Right ventricle myocardium inferior (tissue), 1 donor: ENCODE measurements around the gene AMOTL1. TPM values are rescaled to one million over a fixed set of nuclear protein-coding genes. Genes with fewer than 3 reads are reported as not detected.
"Not testable (repeated sequence)": the region's sequence is repeated elsewhere in the genome, so short reads cannot be mapped to it uniquely, and the experiment has no call there.

Experiments used
- ATAC-seq: fragments of 200-7000 bp; cut with Tn5 transposase; one replicate; pipeline ENCODE4 v1.9.1; 2020; ENCODE audit warnings: mild to moderate bottlenecking, moderate library complexity
- DNase-seq: peaks from one replicate; pipeline ENCODE4 v3.0.0; 2021; ENCODE audit errors: missing footprints
- intact Hi-C: fragments of 100-400 bp; cut with DNase I; formaldehyde crosslinking; loops from one replicate; pipeline ENCODE4 v1.11.0; 2022
- total RNA-seq: library from RNA; stranded (reverse); fragmentation: NEBNext Ultra II Directional; extraction: Animal tissue kit (Norgen Biotek cat#: 25700); gene quantifications from one replicate; pipeline ENCODE4 v1.2.1, GENCODE V29; 2021
- donor health status: DM: no; HTN: yes; CAD: no; lungs with severe emphysema.

Gene AMOTL1
- total RNA-seq, 1 donor from 2014 or later = 53.5 TPM

DNA sequence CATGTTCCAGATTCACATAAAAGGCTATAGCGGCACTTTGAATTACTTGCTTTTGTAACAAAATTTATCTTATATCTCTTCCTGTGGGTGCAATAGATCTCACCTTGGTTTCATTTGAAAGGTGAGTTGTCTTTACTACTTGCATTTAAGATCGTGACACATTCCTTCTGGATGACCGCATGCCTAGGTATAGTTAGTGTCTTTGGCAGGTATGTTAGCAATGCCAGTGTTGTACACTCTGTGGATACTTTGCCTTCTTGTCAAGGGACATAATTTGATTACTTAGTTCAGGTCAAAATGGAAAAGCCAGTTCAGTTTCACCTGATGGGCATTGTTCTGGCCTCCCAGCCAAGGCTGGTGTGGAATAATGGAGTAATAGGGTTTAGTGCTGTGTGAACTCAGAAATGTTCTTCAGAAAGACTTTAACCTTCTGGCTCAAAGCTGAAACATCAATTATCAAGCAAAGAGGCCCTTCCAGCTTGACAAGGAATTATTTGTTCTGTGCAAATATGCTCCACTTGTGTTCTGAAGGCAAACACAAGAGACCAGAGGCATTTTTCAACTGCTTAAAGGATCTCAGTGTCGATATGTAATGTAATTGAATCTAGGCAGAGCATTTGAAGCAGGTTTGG is 64.6 kb downstream of the AMOTL1 start:
- DNase-seq (no peak), ATAC-seq (no peak)
- intact Hi-C loops = no loop called here

DNA sequence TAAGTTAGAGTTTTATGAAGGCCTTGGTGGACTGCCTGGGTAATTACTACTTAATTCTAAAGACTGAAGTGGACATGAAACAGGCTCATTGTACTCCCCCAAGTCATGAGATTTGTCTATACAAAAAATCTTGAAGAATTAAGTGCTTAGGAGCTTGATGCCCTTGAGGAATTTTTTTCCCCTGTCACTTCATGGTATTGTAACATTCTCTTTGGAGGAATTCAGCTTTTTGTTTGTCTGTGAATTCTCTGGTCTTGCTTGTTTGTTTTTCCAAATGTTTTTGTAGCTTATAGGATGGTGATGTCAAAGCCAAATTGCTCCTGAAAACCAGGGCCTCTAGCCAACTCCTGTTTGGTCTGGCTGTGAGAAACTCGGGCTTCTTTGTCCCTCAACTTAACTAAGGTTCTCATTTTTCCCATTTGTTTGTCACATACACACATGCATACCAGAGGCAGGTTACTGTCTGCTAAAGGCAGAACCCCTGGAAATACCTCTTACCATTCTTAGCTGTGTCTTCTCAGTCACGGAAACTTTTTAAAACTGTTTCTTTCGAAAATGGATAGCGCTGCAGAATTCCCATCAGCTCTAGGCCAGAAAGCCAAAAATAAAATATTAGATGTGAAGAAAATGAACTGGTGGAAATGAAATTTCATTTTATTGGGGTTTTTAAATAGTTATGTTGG is 66.9 kb downstream of the AMOTL1 start:
- ATAC-seq (no peak), DNase-seq (no peak)
- intact Hi-C loops = loop anchor here (5.0 kb wide), 1 partner anchor 33 kb away; no protein-coding TSS in a partner anchor

DNA sequence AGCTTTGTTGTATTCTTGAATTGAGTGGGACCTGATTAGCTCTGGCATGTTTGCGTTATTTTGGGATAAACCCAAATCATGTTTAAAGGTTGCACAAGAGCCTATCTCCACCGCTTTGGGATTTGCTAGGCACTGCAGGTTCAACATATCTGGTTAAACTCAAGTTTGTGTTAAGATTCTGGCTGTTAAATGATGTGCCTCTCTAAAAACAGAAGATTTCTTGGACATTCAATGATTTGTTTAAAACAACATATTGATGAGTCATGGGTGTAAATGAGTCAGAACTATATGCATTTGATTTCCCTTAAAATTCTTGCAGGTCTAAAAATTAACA is 67.4 kb downstream of the AMOTL1 start:
- DNase-seq (no peak), ATAC-seq (no peak)
- intact Hi-C loops = loop anchor here (5.0 kb wide), 1 partner anchor 33 kb away; no protein-coding TSS in a partner anchor

DNA sequence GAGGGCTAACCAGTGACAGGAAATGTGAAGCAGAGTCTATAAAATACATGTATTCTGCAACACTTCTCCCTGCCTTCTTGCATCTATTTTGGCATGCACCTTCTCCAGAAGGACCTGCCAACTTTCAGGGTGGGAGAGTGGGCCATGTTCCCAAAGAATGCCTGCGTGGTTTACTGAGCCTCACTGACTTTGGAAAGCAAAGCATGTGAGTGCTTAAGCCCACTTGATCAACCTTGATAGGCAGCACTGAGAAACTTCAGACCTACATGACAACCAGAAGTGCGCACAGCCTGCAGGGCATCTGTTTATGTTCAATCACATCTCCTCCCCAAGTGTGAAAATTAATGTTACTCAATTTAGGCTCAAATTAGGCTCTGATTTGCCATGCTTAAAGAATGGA is 69.2 kb downstream of the AMOTL1 start:
- peak; percentile 94 for ATAC-seq
- intact Hi-C loops = loop anchor here (5.0 kb wide), 1 partner anchor 35 kb away; no protein-coding TSS in a partner anchor
- DNase-seq = no peak

DNA sequence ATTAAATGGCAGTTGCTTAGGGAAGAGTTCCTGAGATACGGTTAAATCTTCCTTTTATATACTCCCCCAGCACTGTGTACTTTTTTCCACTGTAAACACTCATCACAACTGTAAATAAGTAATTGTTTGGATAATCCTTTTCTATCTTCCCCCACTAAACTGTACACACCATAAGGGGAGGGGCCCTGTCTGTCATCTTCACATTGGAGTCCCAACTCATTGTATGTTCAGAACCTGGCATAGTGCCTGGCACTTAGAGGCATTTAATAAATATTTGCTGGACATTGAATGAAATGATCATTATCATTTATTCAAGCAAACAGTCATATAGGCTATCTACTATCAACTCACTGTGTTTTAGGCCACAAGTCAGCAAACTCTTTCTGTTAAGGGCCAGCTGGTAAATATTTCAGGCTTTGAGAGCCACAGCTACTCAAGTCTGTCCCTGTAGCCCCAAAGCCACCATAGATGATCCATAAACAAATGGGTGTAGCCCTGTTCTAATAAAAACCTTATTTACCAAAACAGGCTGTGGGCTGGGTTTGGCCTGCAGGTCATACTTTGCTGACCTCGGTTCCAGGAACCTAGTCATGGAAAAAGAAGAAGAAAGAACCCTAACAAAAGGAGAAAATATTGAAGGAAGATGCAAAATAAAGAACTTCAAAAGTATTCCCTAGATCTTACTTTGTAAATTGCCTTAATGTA is 70.0 kb downstream of the AMOTL1 start:
- DNase-seq (no peak), ATAC-seq (no peak)
- intact Hi-C loops = loop anchor here (5.0 kb wide), 1 partner anchor 36 kb away; no protein-coding TSS in a partner anchor

DNA sequence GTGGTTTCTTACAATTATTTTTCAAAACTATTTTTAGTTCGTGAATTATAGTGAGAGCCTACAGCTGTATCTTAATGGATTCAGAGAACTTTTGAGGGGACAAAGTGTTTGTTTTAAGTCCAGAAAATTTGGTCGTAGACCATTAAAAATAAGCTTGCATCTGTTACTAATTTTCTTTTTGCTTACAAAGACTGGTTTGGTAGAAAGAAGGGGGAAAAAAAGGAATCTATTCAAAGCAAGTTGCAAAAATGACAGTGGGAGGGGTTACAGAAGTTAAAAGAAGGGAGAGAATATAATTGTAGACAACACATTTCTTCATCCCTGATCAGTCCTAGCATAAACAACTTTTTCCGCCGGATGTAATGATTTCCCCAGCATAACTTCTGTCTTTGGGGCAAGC is 72.1 kb downstream of the AMOTL1 start:
- ATAC-seq = no peak
- no peak for DNase-seq
- intact Hi-C loops = no loop called here

DNA sequence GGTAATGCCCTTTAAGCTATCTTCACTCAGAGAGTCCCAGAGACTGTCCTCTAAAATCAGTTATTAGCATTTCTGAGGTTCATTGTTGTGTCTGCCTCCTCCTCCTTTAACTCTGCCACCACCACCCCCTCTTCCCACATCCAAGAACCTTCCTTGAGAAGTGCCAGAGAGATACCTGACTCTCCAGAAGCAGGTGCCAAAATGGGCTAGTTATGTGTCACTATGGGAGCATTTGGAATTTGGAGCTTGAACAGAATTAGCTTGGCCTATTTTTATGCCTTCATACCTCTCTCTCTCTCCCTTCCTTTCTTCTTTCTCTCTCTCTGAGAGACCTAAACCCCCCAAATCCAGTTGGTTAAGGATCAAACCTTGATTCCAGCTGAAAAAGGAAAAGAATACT is 75.9 kb downstream of the AMOTL1 start:
- ATAC-seq = no peak
- no peak for DNase-seq
- intact Hi-C loops = no loop called here

DNA sequence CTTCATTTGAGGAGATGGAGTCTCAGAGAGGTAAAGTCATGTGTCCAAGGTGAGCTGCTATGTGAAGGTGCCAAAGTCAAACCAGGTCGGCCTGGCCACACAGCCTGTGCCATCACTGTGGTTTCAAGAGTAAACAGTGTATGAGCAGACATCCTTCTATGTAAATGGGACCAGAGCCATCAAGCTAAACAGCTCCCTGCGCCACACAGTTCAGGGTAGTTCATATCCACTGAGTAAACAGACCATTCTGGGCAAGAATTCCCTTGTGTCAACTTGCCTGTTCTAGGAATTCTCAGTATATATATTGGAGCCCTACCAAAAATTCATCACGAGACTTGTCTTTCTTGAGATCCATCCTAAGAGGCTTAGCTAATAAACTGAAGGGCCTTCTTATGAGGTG is 77.5 kb downstream of the AMOTL1 start:
- DNase-seq = no peak
- no peak for ATAC-seq
- intact Hi-C loops = loop anchor here (5.0 kb wide), 1 partner anchor 33 kb away; no protein-coding TSS in a partner anchor

DNA sequence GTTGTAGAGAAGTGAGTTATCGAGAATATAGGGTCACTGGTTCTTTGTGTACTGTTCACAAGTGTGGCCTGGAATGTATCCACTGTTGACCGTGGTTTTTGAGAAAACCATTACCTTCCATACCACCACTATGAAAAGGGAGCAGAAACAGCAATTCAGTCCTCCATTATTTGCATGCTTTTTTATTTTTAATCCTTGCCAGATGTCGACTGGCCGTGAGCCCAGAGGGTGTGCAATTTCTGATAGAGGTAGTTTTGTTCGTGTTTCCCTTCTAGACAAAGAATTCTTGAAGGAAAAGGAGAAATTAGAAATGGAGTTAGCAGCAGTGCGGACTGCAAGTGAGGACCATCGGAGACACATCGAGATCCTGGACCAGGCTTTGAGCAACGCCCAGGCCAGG is 81.7 kb downstream of the AMOTL1 start:
- ATAC-seq = no peak
- DNase-seq = peak; percentile 72
- intact Hi-C loops = loop anchor here (5.0 kb wide), 1 partner anchor 38 kb away; no protein-coding TSS in a partner anchor

DNA sequence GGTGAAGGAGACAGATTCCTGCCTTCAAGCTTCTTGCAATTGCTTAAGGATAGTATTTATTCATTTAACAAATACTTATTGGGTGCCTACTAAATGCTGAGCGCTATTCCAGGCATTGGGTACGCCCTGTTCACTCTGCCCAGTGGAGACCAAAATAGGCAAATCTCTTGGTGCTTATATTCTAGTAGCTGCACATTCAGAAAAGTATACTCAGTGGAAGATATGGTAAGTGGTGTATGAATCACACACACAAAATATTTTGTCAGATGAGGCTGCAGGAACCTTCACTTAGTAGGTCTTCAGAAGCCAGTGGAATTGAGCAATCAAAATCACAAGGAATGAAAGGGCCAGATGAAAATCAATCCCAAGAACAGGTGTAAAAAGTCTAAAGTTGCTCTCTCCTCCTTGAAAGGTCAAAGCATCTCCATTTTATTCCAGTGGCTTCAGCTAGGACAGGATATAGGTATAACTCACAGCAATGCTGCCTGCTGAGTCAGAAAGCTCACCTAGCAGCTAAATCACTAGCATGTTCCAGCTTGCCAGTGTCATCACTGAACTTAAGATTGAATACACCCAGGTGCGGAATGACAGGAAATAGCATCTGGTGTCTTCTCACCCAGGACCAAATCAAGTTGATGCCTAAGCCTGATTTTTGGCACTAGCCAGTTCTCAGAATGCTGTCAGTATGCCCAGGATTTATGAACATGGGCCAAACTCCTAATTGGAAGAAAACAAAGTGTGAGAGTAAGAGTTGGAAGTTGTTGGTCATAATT is 83.9 kb downstream of the AMOTL1 start:
- DNase-seq = no peak
- ATAC-seq = no peak
- intact Hi-C loops = no loop called here

DNA sequence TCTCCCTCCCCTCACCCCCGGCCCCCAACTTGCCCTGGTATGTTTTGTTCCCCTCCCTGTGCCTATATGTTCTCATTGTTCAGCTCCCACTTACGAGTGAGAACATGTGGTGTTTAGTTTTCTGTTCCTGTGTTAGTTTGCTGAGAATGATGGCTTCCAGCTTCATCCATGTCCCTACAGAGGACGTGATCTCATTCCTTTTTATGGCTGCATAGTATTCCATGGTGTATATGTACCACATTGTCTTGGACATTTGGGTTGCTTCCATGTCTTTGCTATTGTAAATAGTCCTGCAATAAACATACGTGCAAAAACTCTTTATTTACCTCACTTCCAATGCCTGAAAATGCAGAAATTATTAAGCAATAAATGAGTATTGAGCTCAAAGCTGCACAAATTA is 85.1 kb downstream of the AMOTL1 start:
- DNase-seq, intact Hi-C loops, ATAC-seq: not testable (repeated sequence)

DNA sequence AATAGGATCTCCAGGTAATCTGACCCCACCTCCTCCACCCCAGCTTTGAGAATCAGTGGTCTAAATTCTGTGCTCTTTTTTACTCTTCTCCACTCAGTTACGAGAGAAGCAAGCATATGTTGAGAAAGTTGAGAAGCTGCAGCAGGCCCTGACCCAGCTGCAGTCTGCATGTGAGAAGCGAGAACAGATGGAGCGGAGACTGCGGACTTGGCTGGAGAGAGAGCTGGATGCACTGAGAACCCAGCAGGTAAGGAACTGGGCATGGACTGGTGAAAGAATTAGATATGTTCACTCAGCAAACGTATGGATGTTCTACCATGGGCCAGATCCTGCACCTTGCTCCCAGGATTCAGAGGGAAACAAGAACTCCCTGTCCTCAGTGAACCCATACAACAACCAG is 85.7 kb downstream of the AMOTL1 start:
- ATAC-seq (no peak), DNase-seq (no peak)
- intact Hi-C loops = no loop called here

DNA sequence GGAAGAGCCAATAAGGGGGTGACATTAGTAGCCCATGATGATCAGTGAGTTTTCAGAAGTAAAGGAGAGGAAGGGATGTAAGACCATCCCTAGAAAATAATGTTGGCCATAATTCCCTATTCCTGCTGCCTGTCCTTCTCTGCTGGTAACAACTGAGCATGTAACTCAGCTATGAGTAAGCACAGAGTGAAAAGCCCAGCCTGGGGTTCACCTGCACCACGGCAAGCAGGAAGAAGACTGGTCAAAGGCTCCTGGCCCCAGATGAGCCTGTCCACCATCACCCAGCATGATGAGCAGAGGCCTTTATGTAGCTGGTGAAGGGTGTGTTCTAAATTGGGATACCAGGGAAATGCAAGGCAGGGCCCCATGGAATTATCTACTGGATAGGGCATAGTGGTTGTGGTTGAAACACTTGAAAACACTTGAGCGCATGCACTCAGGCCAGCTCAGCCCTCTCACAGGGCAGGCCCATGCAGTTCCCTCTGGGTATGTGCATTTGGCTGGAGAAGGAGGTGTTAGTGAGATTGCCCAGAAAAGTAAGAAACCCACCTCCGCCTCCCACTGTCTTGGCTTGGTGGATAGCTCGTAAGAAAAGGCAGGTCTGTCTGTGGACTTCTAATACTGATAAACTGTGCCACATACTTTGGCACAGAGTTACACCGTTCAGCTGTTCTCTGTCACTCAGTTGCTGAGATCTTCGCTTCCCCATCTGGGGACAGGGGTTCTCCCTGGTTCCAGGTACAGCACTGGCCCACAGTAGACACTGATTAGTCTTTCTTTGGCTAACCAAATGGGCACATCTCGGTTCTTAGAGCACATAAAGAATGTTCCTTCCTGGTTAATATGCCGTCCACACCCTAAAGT is 86.8 kb downstream of the AMOTL1 start:
- intact Hi-C loops = no loop called here

DNA sequence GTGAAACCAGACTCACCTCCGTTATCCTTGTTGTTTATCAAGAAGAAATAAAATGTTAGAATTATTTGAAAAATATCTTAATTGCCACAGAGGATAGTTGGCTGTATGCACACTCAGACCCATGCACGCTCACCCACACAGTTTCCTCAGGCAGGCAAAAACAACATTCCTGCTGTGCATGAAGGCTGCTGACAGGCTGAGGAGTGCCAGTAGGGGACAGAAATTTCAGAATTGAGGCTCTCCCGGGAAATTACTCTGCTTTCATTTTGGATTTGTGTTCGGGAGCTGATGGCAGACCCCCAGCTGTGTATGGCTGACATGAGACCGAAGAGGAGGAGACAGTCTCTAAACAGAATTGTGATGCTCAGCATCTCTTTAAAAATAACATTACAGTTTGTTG is 87.5 kb downstream of the AMOTL1 start:
- intact Hi-C loops = no loop called here
- DNase-seq (no peak), ATAC-seq (no peak)

More for the DNA sequence above, 86.8 kb downstream of the AMOTL1 start:
- peak; percentile 97 for ATAC-seq
- no peak for DNase-seq

DNA sequence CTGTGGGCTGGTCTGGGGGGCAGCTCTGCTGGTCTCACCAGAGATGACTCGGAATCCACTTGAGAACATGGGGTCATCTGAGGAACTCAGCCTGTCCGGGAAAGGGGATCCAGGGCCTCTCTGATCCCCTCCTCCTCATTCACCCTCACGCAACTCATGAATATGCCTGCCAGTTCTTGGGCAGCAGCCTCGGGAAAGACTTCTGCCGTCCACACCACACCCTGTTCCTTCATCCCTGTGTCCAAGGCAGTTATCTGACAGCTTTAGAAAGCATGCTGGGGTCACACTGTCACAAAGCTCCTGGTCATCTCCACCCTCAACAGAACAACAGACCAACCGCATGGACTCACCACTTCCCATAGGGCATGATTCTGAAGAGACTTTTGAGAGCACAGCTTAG is 88.3 kb downstream of the AMOTL1 start:
- ATAC-seq = no peak
- DNase-seq = no peak
- intact Hi-C loops = no loop called here

DNA sequence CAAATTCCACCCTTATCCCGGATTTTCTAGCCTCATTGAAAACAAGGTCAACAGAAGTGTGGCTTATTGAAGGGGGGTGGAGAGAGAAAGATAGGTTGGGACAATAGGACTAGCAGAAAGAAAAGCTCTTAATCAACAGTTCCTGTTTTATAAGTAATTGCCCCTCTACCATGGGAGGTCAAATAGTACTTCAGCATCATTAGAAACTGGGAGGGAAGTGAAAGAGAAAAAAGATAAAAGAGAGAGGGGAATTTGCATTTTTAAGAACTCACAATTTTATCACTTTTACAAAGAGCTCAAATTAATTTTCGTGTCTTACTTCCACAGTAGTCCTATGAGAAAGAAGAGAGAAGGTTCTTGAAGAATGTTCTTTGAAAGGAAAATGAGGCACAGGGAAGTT is 89.2 kb downstream of the AMOTL1 start:
- intact Hi-C loops = no loop called here
- no peak for ATAC-seq
- no peak for DNase-seq

DNA sequence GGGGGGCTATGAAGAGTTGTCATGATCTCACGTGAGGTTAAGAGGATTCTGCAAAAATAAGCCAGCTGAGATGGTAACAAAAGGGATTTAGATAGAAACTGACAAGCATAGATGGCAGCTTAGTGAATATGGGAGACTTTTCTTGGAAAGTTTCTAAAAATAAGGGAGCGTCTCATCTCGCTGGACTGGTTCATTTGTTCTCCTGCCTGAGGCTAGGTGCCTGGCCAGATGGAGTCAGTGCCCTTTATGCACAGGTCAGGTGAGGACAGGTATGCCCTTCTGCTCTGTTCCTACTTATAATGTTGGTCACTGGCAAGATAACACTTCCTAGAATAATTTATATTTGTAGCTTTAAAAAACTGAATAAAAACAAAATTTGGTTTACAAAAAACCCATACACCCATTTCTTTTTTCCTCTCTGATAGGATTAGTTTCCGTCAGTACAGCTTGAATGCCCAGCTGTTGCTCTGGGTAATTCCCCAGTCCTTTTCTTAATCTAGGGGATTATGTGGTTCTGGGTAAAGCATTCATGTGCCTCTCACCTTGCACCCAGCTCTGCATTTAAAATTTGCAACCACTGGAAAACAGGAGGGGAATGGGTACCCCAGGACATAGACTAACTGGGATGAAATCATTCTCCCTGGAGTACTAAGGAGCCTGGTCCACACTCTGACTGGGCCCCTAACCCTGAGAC is 90.0 kb downstream of the AMOTL1 start:
- intact Hi-C loops = no loop called here
- DNase-seq (no peak), ATAC-seq (no peak)

DNA sequence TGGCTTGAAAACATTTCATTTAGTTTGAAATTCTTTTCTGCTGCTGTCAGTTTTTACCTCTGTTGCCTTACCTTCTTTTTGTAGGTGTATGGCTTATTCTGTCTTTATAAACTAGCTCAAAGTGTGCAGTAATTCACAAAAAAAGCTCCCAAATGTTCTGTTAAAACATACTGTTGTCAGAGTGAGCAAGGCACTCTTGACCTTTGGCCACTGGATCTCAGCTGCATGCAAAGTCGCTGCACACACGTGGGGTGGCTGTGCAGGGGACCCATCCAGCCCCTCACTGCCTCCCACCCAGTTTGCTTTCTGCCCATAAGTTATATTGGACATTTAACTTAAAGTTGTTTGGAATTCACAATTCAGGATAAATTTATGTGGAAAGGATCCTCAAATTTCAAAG is 92.2 kb downstream of the AMOTL1 start:
- ATAC-seq (no peak), DNase-seq (no peak)
- intact Hi-C loops = no loop called here
